ENCODE data around the gene FBXO11.

- TF ChIP-seq ISL1 (CRISPR knock-in tag; IDR thresholded peaks at IDR 0.05) (no peak), ARNTL (CRISPR knock-in tag; IDR thresholded peaks at IDR 0.05; ENCODE audit: borderline replicate concordance, low read depth) (no peak), TOX (CRISPR knock-in tag; IDR thresholded peaks at IDR 0.05; ENCODE audit: borderline replicate concordance) (no peak), PATZ1 (CRISPR knock-in tag; IDR thresholded peaks at IDR 0.05; ENCODE audit: borderline replicate concordance) (no peak), TSHZ2 (CRISPR knock-in tag; IDR thresholded peaks at IDR 0.05) (no peak), SNAI2 (CRISPR knock-in tag; IDR thresholded peaks at IDR 0.05) (no peak), ZNF565 (CRISPR knock-in tag; conservative IDR thresholded peaks at IDR 0.05; ENCODE audit: low read depth) (no peak), ZNF70 (CRISPR knock-in tag; IDR thresholded peaks at IDR 0.05) (no peak), ZC3H10 (CRISPR knock-in tag; IDR thresholded peaks at IDR 0.05) (no peak)
Measured at GRCh38 chr2:47801118-47801517, 105.2 kb downstream of the FBXO11 start.

Data from SK-N-SH treated with all-trans-retinoic acid at 6 μM for 48 hours (cell line).